Prostate gland (tissue), 2 donors: Measurements from ENCODE around the gene CFAP97D1.

Experiments
- CTCF ChIP-seq, 4 experiments: fragments of 200-600 bp in 2 of 4; fragments of 450-650 bp in 2 of 4; sonication (generic) in 2 of 4; IDR thresholded peaks; 1 replicate in 3 of 4; 2 replicates in 1 of 4; pipeline ENCODE4 v1.5.1; 2016 to 2019; ENCODE audit warnings: antibody characterized with exemption in 4 of 4, mild to moderate bottlenecking in 2 of 4, moderate library complexity in 2 of 4
- POLR2A ChIP-seq: fragments of 450-650 bp; IDR thresholded peaks from one replicate; pipeline ENCODE4 v1.6.1; 2016; ENCODE audit warnings: antibody characterized with exemption, mild to moderate bottlenecking
- POLR2AphosphoS5 ChIP-seq: sonication (generic); formaldehyde crosslinking; IDR thresholded peaks from one replicate; pipeline ENCODE4 v1.6.1; 2017; ENCODE audit warnings: antibody characterized with exemption

GRCh38 chr17:43779145-43780125, 800 bp upstream of the CFAP97D1 start:
- TF ChIP-seq POLR2A (no peak), CTCF (IDR thresholded peaks at IDR 0.05) (peak in 1 of 4 experiments; percentile 23), POLR2AphosphoS5 (no peak)
